Measurements from ENCODE around the gene MSI2. TPM values are rescaled to one million over a fixed set of nuclear protein-coding genes. Genes with fewer than 3 reads are reported as not detected.

Gene MSI2
- total and polyA plus RNA-seq, 2 donors (not counting 1 experiment from before 2014, with no cell fraction given) = 16.1 to 196 TPM

DNA sequence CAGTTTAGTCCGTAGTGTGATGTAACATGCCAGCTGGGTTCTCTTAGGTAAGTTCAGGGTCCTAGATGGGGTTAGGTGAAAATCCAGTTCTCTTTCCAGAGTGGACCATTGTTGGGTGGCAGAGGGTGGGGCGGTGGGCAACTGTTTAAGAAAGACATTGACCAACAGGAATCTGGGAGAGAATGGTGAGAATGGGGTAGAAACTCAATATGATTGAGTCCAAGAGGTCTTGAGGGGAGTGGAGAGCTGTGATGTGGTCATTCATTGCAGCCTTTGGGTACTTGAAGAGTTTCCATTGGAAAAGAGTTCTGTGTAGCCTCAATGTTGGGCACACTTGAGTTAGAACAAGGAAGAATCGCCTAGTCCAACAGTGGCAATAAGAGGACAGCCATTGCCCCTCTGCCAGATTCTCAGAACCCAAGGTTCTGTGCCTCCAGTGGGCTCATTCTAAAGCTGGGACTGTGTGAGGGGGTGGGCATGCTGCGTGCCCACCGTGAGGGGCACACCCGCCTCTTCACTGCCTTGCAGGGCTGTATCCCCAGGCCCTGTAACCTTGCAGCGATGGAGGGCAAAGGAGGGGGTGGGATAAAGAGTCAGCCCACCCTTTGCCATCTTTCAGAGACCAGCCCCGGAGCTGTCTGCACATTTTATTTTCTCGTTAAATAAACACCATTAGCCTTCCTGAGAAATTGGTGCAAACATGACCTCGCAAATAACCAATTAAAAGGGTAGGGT is 280.6 kb downstream of the MSI2 start:
- Histone ChIP-seq H4K20me1 (ENCODE audit: control insufficient read depth, insufficient read depth, low read length, poor library complexity, severe bottlenecking) (no peaks in the 10 kb centered on the region), H3K27me3 (replicated peaks in 1 of 4; ENCODE audit: control extremely low read depth in 1 of 4, control insufficient read depth in 3 of 4, insufficient read depth in 4 of 4, low read length in 3 of 4) (no peaks in the 10 kb centered on the region), H3K36me3 (replicated peaks in 1 of 2; ENCODE audit: control extremely low read depth in 1 of 2, control insufficient read depth in 1 of 2, extremely low read depth in 1 of 2, insufficient read depth in 2 of 2, low read length in 1 of 2) (peaks cover 3 to 6% of the 10 kb centered on the region in 2 experiments), H3K4me2 (replicated peaks; ENCODE audit: low read depth, low read length, poor library complexity, severe bottlenecking) (peak overlapping the region; percentile 60), H3K79me2 (ENCODE audit: control insufficient read depth, insufficient read depth, low read length) (peaks cover 14% of the 10 kb centered on the region), H3K4me3 (ENCODE audit: control extremely low read depth in 1 of 5, extremely low read depth in 1 of 5, insufficient read depth in 1 of 5, low read depth in 2 of 5, low read length in 4 of 5) (peak overlapping the region in 3 of 5 experiments; percentile 2 to 32 (median 23)), H2AFZ (ENCODE audit: insufficient read depth, low read depth, low read length, poor library complexity, severe bottlenecking) (peak overlapping the region; percentile 45), H3K4me1 (ENCODE audit: control insufficient read depth in 2 of 2, insufficient read depth in 2 of 2, low read length in 2 of 2) (peaks cover 29 to 32% of the 10 kb centered on the region in 2 donors), H3K9ac (ENCODE audit: low read length) (peak overlapping the region; percentile 21), H3K9me3 (ENCODE audit: control extremely low read depth in 1 of 3, control insufficient read depth in 2 of 3, insufficient read depth in 1 of 3, low read length in 2 of 3) (no peaks in the 10 kb centered on the region), H3K27ac (ENCODE audit: low read length in 2 of 2) (peak overlapping the region in 1 of 2 donors; percentile 71)
- WGBS (ENCODE audit: insufficient coverage) = 92% methylated on average over 6 of the region's 10 CpGs
- intact Hi-C loops (cut with micrococcal nuclease) = no loop called here
- ChIA-PET CTCF (interaction anchor here (3.9 kb wide), 1 partner anchor 15 kb away, joined by 13 read pairs; no protein-coding TSS in a partner anchor), POLR2A (no interaction called here)
- H3K27me3 Mint-ChIP-seq = no peaks in the 10 kb centered on the region
- no peaks in the 10 kb centered on the region for H3K9me3 Mint-ChIP-seq (ENCODE audit: insufficient read depth)
- ATAC-seq (ENCODE audit: low read depth) (no peak), DNase-seq (no peak)
- peak overlapping the region; percentile 61 for H3K4me3 Mint-ChIP-seq
- H3K4me1 Mint-ChIP-seq = peaks cover 39% of the 10 kb centered on the region
- peak overlapping the region; percentile 67 for H3K27ac Mint-ChIP-seq
- TF ChIP-seq CTCF (IDR thresholded peaks at IDR 0.05) (no peak), EZH2 (IDR thresholded peaks at IDR 0.05; ENCODE audit: borderline replicate concordance, insufficient read depth, low read depth, low read length, poor library complexity, severe bottlenecking) (no peak)

Data from B cell (primary cell).